ENCODE results near the gene ZNF638.
A peak's percentile ranks its signal among the peaks of the same experiment; 100 is the strongest.

The ZNF638 gene

GRCh38 chr2:71323386-71323785, 8.2 kb upstream of the ZNF638 start:
- no peak overlapping the region for H3K4me3 ChIP-seq (ENCODE audit: low read length)
- TF ChIP-seq ZNF274 (IDR thresholded peaks at IDR 0.05; ENCODE audit: low read depth, low read length), result no peak

- no peak overlapping the region for H3K4me3 ChIP-seq (ENCODE audit: low read length)
- no peak for TF ChIP-seq ZNF274 (IDR thresholded peaks at IDR 0.05; ENCODE audit: low read depth, low read length)
Observed at GRCh38 chr2:71326968-71327367, 4.6 kb upstream of the ZNF638 start.

GRCh38 chr2:71327916-71328315, 3.7 kb upstream of the ZNF638 start:
- H3K4me3 ChIP-seq (ENCODE audit: low read length), result no peak overlapping the region
- no peak for TF ChIP-seq ZNF274 (IDR thresholded peaks at IDR 0.05; ENCODE audit: low read depth, low read length)

GRCh38 chr2:71330155-71330554, 1.4 kb upstream of the ZNF638 start:
- no peak overlapping the region for H3K4me3 ChIP-seq (ENCODE audit: low read length)
- TF ChIP-seq ZNF274 (IDR thresholded peaks at IDR 0.05; ENCODE audit: low read depth, low read length), result no peak

DNA sequence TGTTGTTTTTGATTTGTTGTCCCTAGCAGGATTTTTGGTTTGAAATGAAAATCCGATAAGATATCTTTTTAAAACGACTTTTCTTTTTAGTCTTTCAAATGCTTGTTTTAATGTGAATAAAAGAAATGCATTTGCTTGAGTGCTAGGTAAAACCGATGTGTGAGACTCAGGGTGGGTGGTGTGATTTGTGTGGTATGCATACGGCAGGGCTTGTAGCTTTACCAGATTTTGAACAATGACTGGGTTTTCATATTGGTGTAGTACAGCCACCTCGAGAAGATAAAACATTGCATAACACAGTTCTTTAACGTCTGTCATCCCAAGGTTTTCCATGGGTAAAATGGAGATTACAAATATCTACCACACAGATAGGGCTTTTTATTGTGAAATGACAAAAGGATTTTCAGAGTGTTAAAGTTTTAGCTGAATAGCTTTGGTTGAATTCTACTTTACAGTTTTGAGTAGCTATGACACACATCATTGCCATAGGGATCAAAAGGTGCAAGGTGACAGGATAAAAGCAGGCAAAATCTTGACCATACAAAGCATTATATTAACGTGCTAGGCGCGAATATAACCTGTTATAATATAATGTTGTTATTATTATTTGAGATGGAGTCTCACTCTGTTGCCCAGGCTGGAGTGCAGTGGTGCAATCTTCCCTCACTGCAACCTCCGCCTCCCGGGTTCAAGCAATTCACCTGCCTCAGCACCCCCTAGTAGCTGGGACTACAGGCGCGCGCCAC, 824 bp upstream of the ZNF638 start:
- peak overlapping the region; percentile 36; the same call in 1 of the 2 replicates for H3K4me3 ChIP-seq (ENCODE audit: low read length)

GRCh38 chr2:71331331-71331580, 326 bp upstream of the ZNF638 start:
- H3K4me3 ChIP-seq (ENCODE audit: low read length), result peak overlapping the region; percentile 36; the same call in 1 of the 2 replicates

More for the DNA sequence above, 824 bp upstream of the ZNF638 start:
- no peak for TF ChIP-seq ZNF274 (IDR thresholded peaks at IDR 0.05; ENCODE audit: low read depth, low read length)

GRCh38 chr2:71332435-71332796, 834 bp downstream of the ZNF638 start:
- H3K4me3 ChIP-seq (ENCODE audit: low read length), result peak overlapping the region; percentile 84
- TF ChIP-seq ZNF274 (IDR thresholded peaks at IDR 0.05; ENCODE audit: low read depth, low read length), result no peak

DNA sequence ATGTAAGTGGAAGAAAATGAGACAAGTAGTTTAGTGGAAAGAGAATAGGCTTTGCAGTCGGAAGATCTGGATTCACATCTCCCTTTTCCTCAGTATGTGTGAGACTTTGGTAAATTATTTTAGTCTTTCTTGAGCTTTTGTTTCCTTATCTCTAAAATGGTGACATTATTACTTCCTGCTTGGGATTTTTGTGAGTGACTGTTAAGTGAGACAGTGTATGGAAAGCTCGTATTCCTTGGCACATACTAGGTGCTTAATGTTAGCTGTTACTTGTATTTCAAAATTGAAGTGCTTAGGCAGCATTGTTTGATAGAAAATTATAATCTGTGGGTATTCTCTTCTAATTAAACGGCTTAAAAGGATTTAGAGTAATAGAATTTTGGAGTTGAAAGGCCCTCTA, 2.0 kb downstream of the ZNF638 start:
- peak overlapping the region; percentile 84; the same call in 1 of the 2 replicates for H3K4me3 ChIP-seq (ENCODE audit: low read length)
- TF ChIP-seq ZNF274 (IDR thresholded peaks at IDR 0.05; ENCODE audit: low read depth, low read length), result no peak

DNA sequence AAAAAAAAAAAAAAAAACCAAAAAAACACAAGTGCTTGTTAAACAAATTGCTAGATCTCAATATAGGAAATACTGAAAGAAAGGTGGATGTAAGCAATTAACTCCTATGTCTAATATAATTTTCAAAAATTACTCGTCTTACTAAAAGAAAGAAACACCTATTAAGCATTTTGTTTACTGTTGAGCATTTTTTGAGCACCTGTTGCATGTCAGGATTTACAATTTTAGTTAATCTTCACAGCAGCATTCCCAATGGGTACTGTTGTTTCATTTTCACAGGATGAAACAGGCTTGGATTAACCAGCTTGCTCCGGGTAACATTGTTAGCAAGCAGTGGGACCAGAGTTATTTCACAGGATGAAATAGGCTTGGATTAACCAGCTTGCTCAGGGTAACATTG, 4.8 kb downstream of the ZNF638 start:
- H3K4me3 ChIP-seq (ENCODE audit: low read length), result no peak overlapping the region
- TF ChIP-seq ZNF274 (IDR thresholded peaks at IDR 0.05; ENCODE audit: low read depth, low read length), result no peak

GRCh38 chr2:71336802-71337201, 5.2 kb downstream of the ZNF638 start:
- TF ChIP-seq ZNF274 (IDR thresholded peaks at IDR 0.05; ENCODE audit: low read depth, low read length), result no peak
- no peak overlapping the region for H3K4me3 ChIP-seq (ENCODE audit: low read length)

GRCh38 chr2:71337776-71338175, 6.2 kb downstream of the ZNF638 start:
- no peak for TF ChIP-seq ZNF274 (IDR thresholded peaks at IDR 0.05; ENCODE audit: low read depth, low read length)
- H3K4me3 ChIP-seq (ENCODE audit: low read length), result no peak overlapping the region

- no peak for TF ChIP-seq ZNF274 (IDR thresholded peaks at IDR 0.05; ENCODE audit: low read depth, low read length)
- no peak overlapping the region for H3K4me3 ChIP-seq (ENCODE audit: low read length)
Observed at GRCh38 chr2:71339685-71340084, 8.1 kb downstream of the ZNF638 start.

- no peak overlapping the region for H3K4me3 ChIP-seq (ENCODE audit: low read length)
- no peak for TF ChIP-seq ZNF274 (IDR thresholded peaks at IDR 0.05; ENCODE audit: low read depth, low read length)
Observed at GRCh38 chr2:71340176-71340575, 8.6 kb downstream of the ZNF638 start.

DNA sequence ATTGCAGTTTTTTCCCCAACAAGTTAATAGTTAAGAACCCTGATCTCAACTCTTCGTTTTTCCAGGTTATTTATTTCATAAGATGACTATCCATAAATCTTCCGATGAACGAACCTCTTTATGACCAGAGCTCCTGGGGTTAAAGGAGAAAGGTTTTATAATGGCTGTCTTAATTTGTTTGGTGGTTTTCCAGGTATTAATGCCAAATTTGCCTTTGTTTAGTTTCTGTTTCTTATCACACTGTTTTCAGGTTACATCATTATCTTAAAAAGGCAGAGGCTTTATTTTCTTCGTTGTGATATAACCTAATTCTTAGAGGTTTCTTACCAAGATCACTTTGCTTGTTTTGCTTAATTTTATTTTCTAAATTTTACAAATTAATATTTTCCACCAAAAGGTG, 10.1 kb downstream of the ZNF638 start:
- H3K4me3 ChIP-seq (ENCODE audit: low read length), result no peak overlapping the region
- TF ChIP-seq ZNF274 (IDR thresholded peaks at IDR 0.05; ENCODE audit: low read depth, low read length), result no peak

DNA sequence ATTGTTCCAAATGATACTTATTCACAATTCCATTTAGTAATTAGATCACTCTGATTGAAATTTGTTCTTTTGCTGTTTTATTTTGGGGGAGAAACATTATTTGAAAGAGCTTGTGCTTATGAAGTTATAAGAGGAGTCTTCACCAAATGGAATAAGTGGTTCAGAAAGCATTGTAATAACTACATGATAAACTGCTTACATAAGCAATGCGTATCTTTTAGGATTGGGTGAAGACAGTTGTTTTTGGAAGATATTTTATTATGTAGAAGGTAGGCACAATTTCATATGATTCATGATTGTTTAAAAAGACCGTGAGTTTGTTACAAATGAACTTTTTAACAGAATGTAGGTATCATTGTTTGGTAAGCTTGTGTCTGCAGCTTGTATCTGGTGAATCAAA, 14.5 kb downstream of the ZNF638 start:
- TF ChIP-seq ZNF274 (IDR thresholded peaks at IDR 0.05; ENCODE audit: low read depth, low read length), result no peak
- H3K4me3 ChIP-seq (ENCODE audit: low read length), result no peak overlapping the region

GRCh38 chr2:71347517-71347916, 15.9 kb downstream of the ZNF638 start:
- no peak overlapping the region for H3K4me3 ChIP-seq (ENCODE audit: low read length)
- TF ChIP-seq ZNF274 (IDR thresholded peaks at IDR 0.05; ENCODE audit: low read depth, low read length), result no peak

All from GM08714 (cell line).